Superior temporal gyrus (tissue), 1 donor: Measurements from ENCODE around the gene MED26.

Experiments used
- DNase-seq: peaks from one replicate; pipeline ENCODE4 v3.0.0-alpha.2; 2016; ENCODE audit errors: extremely low spot score

MED26 gene

GRCh38 chr19:16542045-16542909, 85.7 kb downstream of the MED26 start, which contains the start of gene CHERP:
TSS of gene CHERP (minus strand) at chr19:16542437. CDS start at chr19:16542378, 59 bp downstream.
- peak; percentile 97 for DNase-seq

GRCh38 chr19:16541526-16542044, 86.4 kb downstream of the MED26 start:
- DNase-seq = no peak

GRCh38 chr19:16540948-16541347, 87.1 kb downstream of the MED26 start:
- no peak for DNase-seq

- no peak for DNase-seq
Measured at GRCh38 chr19:16537111-16537510, 90.9 kb downstream of the MED26 start.

- DNase-seq = no peak
Measured at GRCh38 chr19:16536130-16536529, 91.9 kb downstream of the MED26 start.

- no peak for DNase-seq
Measured at GRCh38 chr19:16535381-16535780, 92.6 kb downstream of the MED26 start.

- DNase-seq = no peak
Measured at GRCh38 chr19:16532440-16533234, 95.4 kb downstream of the MED26 start.

- no peak for DNase-seq
Measured at GRCh38 chr19:16531380-16531669, 96.7 kb downstream of the MED26 start.

- DNase-seq = no peak
Measured at GRCh38 chr19:16530540-16531379, 97.2 kb downstream of the MED26 start.

- no peak for DNase-seq
Measured at GRCh38 chr19:16529466-16530144, 98.4 kb downstream of the MED26 start.

- DNase-seq = no peak
Measured at GRCh38 chr19:16527971-16528521, 100.0 kb downstream of the MED26 start.

- no peak for DNase-seq
Measured at GRCh38 chr19:16527334-16527935, 100.6 kb downstream of the MED26 start.

GRCh38 chr19:16525751-16526481, 102.1 kb downstream of the MED26 start:
- no peak for DNase-seq

- DNase-seq = no peak
Measured at GRCh38 chr19:16524991-16525734, 102.8 kb downstream of the MED26 start.
